ENCODE data around the gene DYNLL1. TPM values are rescaled to one million over a fixed set of nuclear protein-coding genes. Genes with fewer than 3 reads are reported as not detected.
"Not testable (repeated sequence)": the region's sequence is repeated elsewhere in the genome, so short reads cannot be mapped to it uniquely, and the experiment has no call there.

DYNLL1 gene
- total RNA-seq, result 100 to 1,000 TPM; 204 to 254 (median 235) TPM
- 100 to 1,000 TPM; 285 to 942 (median 912) TPM for polyA plus RNA-seq

DNA sequence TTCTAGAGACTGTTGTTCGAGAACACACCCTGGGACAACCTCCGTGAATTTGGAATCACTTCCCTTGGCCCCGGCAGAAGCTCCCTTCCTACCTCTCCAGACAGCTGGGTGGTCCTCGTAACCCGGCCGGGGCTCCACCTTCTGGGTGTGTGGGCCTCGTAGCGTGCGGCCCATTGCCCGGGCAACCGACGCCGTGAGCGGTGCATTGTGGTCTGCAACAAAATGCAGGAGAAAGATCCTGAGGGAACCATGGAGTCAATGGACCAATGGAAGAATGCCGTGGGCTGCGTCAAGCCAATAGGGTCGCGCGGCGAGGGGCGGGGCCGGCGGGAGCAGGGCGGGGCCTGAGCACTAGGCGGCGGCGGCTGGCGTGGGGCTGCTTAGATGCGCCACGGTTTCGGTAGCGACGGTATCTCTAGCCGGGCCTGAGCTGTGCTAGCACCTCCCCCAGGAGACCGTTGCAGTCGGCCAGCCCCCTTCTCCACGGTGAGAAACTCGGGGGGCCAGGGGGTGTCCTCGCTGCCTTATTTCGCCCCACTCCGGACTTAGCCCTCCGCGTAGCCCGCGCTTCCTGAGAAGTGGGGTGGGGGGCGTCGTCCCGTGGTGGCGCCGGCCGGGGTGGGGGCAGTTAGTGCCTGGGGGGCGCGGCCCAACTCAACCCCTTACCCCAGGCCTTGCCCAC, at the start of gene DYNLL1:
Gene DYNLL1, plus strand, starts transcription at position 383 of the 682 bp plus-strand sequence. CDS start 309 bp downstream, outside the sequence.
- H3K36me3 ChIP-seq, result peaks cover 0 to 33% (median 0%) of the 10 kb centered on the region in 4 donors
- no peaks in the 10 kb centered on the region for H3K27me3 ChIP-seq
- intact Hi-C loops (cut with DNase I), result loop anchor here (2.0 to 5.0 kb wide), 3 partner anchors 27 to 86 kb away; partner anchors contain the start of genes COQ5, POP5 and SRSF9
- peaks cover 0 to 30% (median 24%) of the 10 kb centered on the region in 4 donors for H3K4me1 ChIP-seq
- TF ChIP-seq POLR2AphosphoS5 (IDR thresholded peaks at IDR 0.05) (peak; percentile 87 to 98 (median 96)), POLR2A (IDR thresholded peaks at IDR 0.05) (peak; percentile 84 to 86), EP300 (IDR thresholded peaks at IDR 0.05) (peak in 1 of 4 donors; percentile 32)
- TF ChIP-seq, protein P1, sequence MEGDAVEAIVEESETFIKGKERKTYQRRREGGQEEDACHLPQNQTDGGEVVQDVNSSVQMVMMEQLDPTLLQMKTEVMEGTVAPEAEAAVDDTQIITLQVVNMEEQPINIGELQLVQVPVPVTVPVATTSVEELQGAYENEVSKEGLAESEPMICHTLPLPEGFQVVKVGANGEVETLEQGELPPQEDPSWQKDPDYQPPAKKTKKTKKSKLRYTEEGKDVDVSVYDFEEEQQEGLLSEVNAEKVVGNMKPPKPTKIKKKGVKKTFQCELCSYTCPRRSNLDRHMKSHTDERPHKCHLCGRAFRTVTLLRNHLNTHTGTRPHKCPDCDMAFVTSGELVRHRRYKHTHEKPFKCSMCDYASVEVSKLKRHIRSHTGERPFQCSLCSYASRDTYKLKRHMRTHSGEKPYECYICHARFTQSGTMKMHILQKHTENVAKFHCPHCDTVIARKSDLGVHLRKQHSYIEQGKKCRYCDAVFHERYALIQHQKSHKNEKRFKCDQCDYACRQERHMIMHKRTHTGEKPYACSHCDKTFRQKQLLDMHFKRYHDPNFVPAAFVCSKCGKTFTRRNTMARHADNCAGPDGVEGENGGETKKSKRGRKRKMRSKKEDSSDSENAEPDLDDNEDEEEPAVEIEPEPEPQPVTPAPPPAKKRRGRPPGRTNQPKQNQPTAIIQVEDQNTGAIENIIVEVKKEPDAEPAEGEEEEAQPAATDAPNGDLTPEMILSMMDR (IDR thresholded peaks at IDR 0.05), result peak in 1 of 4 experiments; percentile 7
- H3K4me3 ChIP-seq, result peak within 1 kb of the TSS; percentile 76 to 99 (median 86)
- peak within 1 kb of the TSS; percentile 86 to 96 (median 92) for H3K27ac ChIP-seq
- no peaks in the 10 kb centered on the region for H3K9me3 ChIP-seq
- WGBS, 2 donors, result 0 to 1% methylated on average over 53 of the region's 53 CpGs
- DNase-seq, result peak; percentile 98

DNA sequence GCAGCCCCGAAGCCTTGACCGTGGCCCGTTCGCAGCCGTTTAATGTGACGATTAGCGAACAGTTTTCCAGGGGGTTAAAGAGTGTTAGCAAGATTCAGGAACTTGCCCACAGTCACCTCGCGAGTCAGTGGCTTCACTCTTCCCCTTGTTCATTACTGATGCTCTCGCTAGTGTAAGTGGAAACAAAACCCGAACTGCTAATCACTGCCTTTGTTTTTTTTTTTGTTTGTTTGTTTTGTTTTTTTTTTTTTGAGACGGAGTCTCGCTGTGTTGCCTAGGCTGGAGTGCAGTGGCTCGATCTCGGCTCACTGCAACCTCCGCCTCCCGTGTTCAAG, 49.1 kb upstream of the DYNLL1 start:
- Histone ChIP-seq H3K4me1 (peaks cover 0 to 31% (median 25%) of the 10 kb centered on the region in 4 donors), H3K4me3 (peak overlapping the region; percentile 69 to 97 (median 79)), H3K27ac (peak overlapping the region; percentile 84 to 95 (median 86)), H3K36me3 (peaks cover 0 to 51% (median 16%) of the 10 kb centered on the region in 4 donors)
- intact Hi-C loops (cut with DNase I); H3K27me3 ChIP-seq; DNase-seq; H3K9me3 ChIP-seq: not testable (repeated sequence)
- WGBS, 2 donors, result 1 to 4% methylated on average over 17 of the region's 17 CpGs

DNA sequence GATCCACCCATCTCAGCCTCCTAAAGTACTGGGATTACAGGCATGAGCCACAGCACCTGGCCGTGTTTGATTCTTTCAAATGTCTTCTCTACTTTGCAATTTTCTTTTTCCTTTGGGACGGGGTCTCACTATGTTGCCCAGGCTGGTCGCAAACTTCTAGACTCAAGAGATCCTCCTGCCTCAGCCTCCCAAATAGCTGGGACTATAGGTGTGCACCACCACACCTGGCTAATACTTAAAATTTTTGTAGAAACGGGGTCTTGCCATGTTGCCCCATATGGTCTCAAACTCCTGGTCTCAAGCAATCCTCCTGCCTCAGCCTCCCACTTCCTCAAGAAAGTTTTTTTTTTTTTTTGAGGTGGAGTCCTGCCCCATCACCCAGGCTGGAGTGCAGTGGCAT, 47.9 kb upstream of the DYNLL1 start:
- intact Hi-C loops (cut with DNase I), result no loop called here
- no peak overlapping the region for H3K27ac ChIP-seq
- H3K4me3 ChIP-seq, result no peak overlapping the region
- H3K9me3 ChIP-seq, result no peaks in the 10 kb centered on the region
- 95% methylated on average over 4 of the region's 4 CpGs for WGBS, 2 donors
- H3K4me1 ChIP-seq, result peaks cover 0 to 31% (median 25%) of the 10 kb centered on the region in 4 donors
- TF ChIP-seq, protein P1 (IDR thresholded peaks at IDR 0.05), result no peak
- no peak for TF ChIP-seq POLR2AphosphoS5 (IDR thresholded peaks at IDR 0.05)
- TF ChIP-seq POLR2A (IDR thresholded peaks at IDR 0.05), result no peak
- TF ChIP-seq EP300 (IDR thresholded peaks at IDR 0.05), result no peak
- H3K36me3 ChIP-seq, result peaks cover 0 to 52% (median 17%) of the 10 kb centered on the region in 4 donors
- peak; percentile 11 for DNase-seq
- H3K27me3 ChIP-seq, result no peaks in the 10 kb centered on the region

DNA sequence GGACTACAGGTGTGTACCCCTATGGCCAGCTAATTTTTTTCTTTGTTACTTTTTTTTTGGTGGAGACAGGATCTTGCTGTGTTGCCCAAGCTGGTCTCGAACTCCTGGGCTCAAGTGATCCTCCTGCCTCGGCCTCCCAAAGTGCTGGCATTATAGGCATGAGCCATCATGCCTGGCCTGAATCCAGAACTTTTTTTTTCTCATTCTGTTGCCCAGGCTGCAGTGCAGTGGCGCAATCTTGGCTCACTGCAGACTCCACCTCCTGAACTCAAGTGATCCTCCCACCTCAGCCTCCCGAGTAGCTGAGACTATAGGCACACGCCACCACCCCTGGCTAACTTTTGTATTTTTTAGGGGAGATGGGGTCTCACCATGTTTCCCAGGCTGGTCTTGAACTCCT, 43.4 kb upstream of the DYNLL1 start:
- H3K9me3 ChIP-seq; intact Hi-C loops (cut with DNase I): not testable (repeated sequence)

DNA sequence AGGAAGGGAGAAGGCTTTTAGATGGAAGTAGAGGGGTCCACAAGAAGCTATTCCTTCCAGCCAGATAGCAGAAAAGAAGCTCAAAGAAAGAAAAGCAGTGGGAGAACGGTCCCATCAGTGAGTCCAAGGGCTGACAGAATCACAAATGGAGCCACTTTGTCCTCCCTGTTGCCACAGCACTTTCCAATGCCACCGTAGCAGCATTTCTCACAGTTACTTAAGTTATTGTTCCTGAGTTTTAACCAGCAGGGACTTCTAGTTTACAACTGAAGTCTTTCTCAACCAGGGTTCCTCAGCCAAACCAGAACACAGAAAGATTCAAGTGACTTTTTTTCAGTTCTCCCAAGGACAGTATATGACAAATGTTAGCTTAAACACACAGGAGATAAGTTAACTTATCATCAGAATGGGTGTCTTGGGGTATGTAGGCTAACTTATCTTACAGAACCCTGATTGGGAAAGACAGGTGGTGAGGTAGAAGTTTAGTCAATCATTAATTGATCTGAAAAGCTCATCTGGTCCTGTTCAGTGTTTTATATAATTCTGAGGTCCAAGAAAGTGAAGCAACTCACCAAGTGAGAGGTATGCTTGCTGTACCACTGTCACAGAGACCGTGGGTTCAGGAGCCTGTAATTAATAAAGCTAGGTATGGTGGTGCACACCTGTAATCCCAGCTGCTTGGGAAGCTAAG, 42.7 kb upstream of the DYNLL1 start:
- Histone ChIP-seq H3K4me3 (no peak overlapping the region), H3K27ac (no peak overlapping the region), H3K27me3 (no peaks in the 10 kb centered on the region), H3K36me3 (peaks cover 0 to 76% (median 16%) of the 10 kb centered on the region in 4 donors), H3K4me1 (no peaks in the 10 kb centered on the region), H3K9me3 (no peaks in the 10 kb centered on the region)
- intact Hi-C loops (cut with DNase I), result no loop called here
- 89 to 95% methylated on average over 3 of the region's 3 CpGs for WGBS, 2 donors
- no peak for DNase-seq
- no peak for TF ChIP-seq EP300 (IDR thresholded peaks at IDR 0.05)
- no peak for TF ChIP-seq POLR2A (IDR thresholded peaks at IDR 0.05)
- TF ChIP-seq POLR2AphosphoS5 (IDR thresholded peaks at IDR 0.05), result no peak

More for the DNA sequence above, 43.4 kb upstream of the DYNLL1 start:
- not testable (repeated sequence) for H3K27ac ChIP-seq, H3K4me3 ChIP-seq, H3K27me3 ChIP-seq, DNase-seq, H3K4me1 ChIP-seq
- WGBS, 2 donors, result 85 to 94% methylated on average over 5 of the region's 5 CpGs
- H3K36me3 ChIP-seq, result peaks cover 0 to 70% (median 12%) of the 10 kb centered on the region in 4 donors

DNA sequence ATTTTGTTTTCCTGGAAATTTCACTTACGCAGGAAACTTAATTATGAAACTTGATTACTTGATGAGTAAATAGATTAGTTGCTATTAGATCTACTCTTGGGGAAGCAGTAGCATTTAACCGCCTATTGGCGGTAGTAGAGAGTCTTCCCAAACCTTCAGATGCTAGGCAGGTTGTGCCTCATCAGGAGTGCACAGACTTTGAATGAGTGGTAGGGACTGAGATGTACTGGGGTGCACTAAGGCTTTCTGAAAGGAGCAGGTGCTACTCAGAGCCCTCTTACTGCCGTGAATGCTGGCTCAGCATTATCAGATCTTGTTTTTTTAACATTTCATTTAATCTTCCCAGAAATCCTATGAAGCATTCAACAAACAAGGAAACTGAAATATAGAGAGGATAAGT, 41.9 kb upstream of the DYNLL1 start:
- H3K36me3 ChIP-seq, result peaks cover 0 to 82% (median 24%) of the 10 kb centered on the region in 4 donors
- no peak for DNase-seq
- H3K27ac ChIP-seq, result no peak overlapping the region
- H3K9me3 ChIP-seq, result no peaks in the 10 kb centered on the region
- no peaks in the 10 kb centered on the region for H3K4me1 ChIP-seq
- no peaks in the 10 kb centered on the region for H3K27me3 ChIP-seq
- TF ChIP-seq EP300 (IDR thresholded peaks at IDR 0.05) (no peak), POLR2A (IDR thresholded peaks at IDR 0.05) (no peak), POLR2AphosphoS5 (IDR thresholded peaks at IDR 0.05) (no peak)
- TF ChIP-seq, protein P1 (IDR thresholded peaks at IDR 0.05), result peak in 3 of 4 experiments; percentile 10 to 38 (median 12)
- 56 to 68% methylated on average over 4 of the region's 4 CpGs for WGBS, 2 donors
- no peak overlapping the region for H3K4me3 ChIP-seq
- intact Hi-C loops (cut with DNase I), result no loop called here
